ENCODE measurements around the gene C2CD2.

C2CD2 gene

GRCh38 chr21:41836166-41837015 is 117.4 kb downstream of the C2CD2 start:
- no peak for DNase-seq

GRCh38 chr21:41835711-41836154 is 118.1 kb downstream of the C2CD2 start:
- no peak for DNase-seq
